HepG2 (cell line): ENCODE results near the gene IL24. TPM values are rescaled to one million over a fixed set of nuclear protein-coding genes. Genes with fewer than 3 reads are reported as not detected.

Experiments
- ATAC-seq: fragments of 200-7000 bp; cut with Tn5 transposase; 3 replicates; pipeline ENCODE4 v1.9.1; 2020; ENCODE audit warnings: mild to moderate bottlenecking, moderate library complexity
- BruUV-seq: library from RNA; stranded (reverse); fragments of 400-500 nt; replicated peaks from 2 replicates; lab custom pipeline; 2021; lab: Mats Ljungman, UMichigan
- CTCF ChIA-PET: fragments of 300-600 bp; formaldehyde crosslinking; extraction: SDS; loops from one replicate; lab custom pipeline; 2021; ENCODE audit warnings: low total read pairs, inconsistent platforms, low intra/inter-chr PET ratio; lab: Yijun Ruan, JAX
- POLR2A ChIA-PET: fragments of 350-600 bp; sonication (Branson Sonifier 250); formaldehyde crosslinking; loops from one replicate; lab custom pipeline; 2020; ENCODE audit warnings: antibody characterized with exemption, inconsistent platforms; lab: Yijun Ruan, JAX
- DNase-seq: peaks from one replicate; pipeline ENCODE4 v3.0.0-alpha.2; 2015; ENCODE audit warnings: low spot score
- FAIRE-seq: peaks from 3 replicates; lab custom pipeline; 2011; peaks lifted over from hg19 to GRCh38; lab: Jason Lieb, UNC
- H2AFZ ChIP-seq: one replicate; pipeline ENCODE4 v1.6.1; 2011; ENCODE audit warnings: low read length, inconsistent platforms
- H3K27ac ChIP-seq: fragments of 300-600 bp; 3 replicates; pipeline ENCODE4 v1.8.0; 2011; ENCODE audit warnings: mixed run types, mild to moderate bottlenecking, mixed read lengths, low read length, inconsistent platforms; ENCODE audit not compliant: insufficient read depth; ENCODE audit errors: extremely low read length
- H3K27me3 ChIP-seq, 2 experiments: fragments of 200-600 bp in 1 of 2; 2 replicates in 1 of 2; 3 replicates in 1 of 2; pipeline versions ENCODE4 v1.6.0 to v1.8.0; 2011; ENCODE audit warnings: low read length in 2 of 2, mild to moderate bottlenecking in 2 of 2, moderate library complexity in 2 of 2, inconsistent platforms in 1 of 2; ENCODE audit not compliant: insufficient read depth in 2 of 2, control insufficient read depth in 1 of 2
- H3K36me3 ChIP-seq, 2 experiments: fragments of 200-600 bp in 1 of 2; replicated peaks in 1 of 2; 2 replicates in 1 of 2; 3 replicates in 1 of 2; pipeline versions ENCODE4 v1.5.1 to v1.8.0; 2011; ENCODE audit warnings: low read length in 2 of 2, inconsistent platforms in 1 of 2; ENCODE audit not compliant: insufficient read depth in 2 of 2, control insufficient read depth in 1 of 2
- H3K4me1 ChIP-seq: 2 replicates; pipeline ENCODE4 v1.5.1; 2012; ENCODE audit warnings: low read length, inconsistent platforms; ENCODE audit not compliant: insufficient read depth
- H3K4me2 ChIP-seq: 2 replicates; pipeline ENCODE4 v1.6.0; 2011; ENCODE audit warnings: low read depth, low read length, inconsistent platforms
- H3K4me3 ChIP-seq, 3 experiments: fragments of 200-600 bp in 1 of 3; sonication (generic), shearing (Covaris generic) in 1 of 3; replicated peaks in 1 of 3; 2 replicates each; pipeline ENCODE4 v1.5.1; 2011 to 2016; ENCODE audit warnings: low read length in 3 of 3, inconsistent platforms in 2 of 3, low read depth in 2 of 3, mild to moderate bottlenecking in 2 of 3, control low read depth in 1 of 3, mixed read lengths in 1 of 3; ENCODE audit not compliant: insufficient read depth in 1 of 3
- H3K79me2 ChIP-seq: one replicate; pipeline ENCODE4 v1.6.1; 2011; ENCODE audit warnings: low read length, inconsistent platforms; ENCODE audit not compliant: insufficient read depth
- H3K9ac ChIP-seq: 2 replicates; pipeline ENCODE4 v1.6.0; 2011; ENCODE audit warnings: mild to moderate bottlenecking, low read depth, low read length, inconsistent platforms; ENCODE audit not compliant: insufficient read depth
- H3K9me3 ChIP-seq: 2 replicates; pipeline ENCODE4 v1.5.1; 2012; ENCODE audit warnings: mild to moderate bottlenecking, low read length
- H4K20me1 ChIP-seq: 2 replicates; pipeline ENCODE4 v1.6.0; 2011; ENCODE audit warnings: inconsistent platforms, mild to moderate bottlenecking, low read length, moderate library complexity; ENCODE audit not compliant: insufficient read depth
- HMGXB3 ChIP-seq: sonication (generic); formaldehyde crosslinking; IDR thresholded peaks from 2 replicates; pipeline ENCODE4 v1.4.0; 2020; ENCODE audit warnings: missing genetic modification reagents, borderline replicate concordance
- HNRNPK ChIP-seq: fragments of 200-400 bp; formaldehyde crosslinking; IDR thresholded peaks from 2 replicates; pipeline ENCODE4 v1.6.1; 2018; ENCODE audit warnings: low read length, low read depth, moderate library complexity, mild to moderate bottlenecking; ENCODE audit not compliant: poor library complexity, severe bottlenecking
- HNRNPLL ChIP-seq: fragments of 200-400 bp; formaldehyde crosslinking; IDR thresholded peaks from 2 replicates; pipeline ENCODE4 v1.6.1; 2017; ENCODE audit warnings: mild to moderate bottlenecking, low read depth, low read length; ENCODE audit not compliant: poor library complexity, severe bottlenecking
- KDM2A ChIP-seq: sonication (generic); formaldehyde crosslinking; IDR thresholded peaks from 2 replicates; pipeline ENCODE4 v1.4.0; 2020; ENCODE audit warnings: low read depth, missing genetic modification reagents, borderline replicate concordance
- SRSF4 ChIP-seq: fragments of 200-400 bp; formaldehyde crosslinking; IDR thresholded peaks from one replicate; pipeline ENCODE4 v1.6.1; 2018; ENCODE audit warnings: mild to moderate bottlenecking, low read depth, low read length, moderate library complexity; ENCODE audit not compliant: poor library complexity, severe bottlenecking
- ZNF34 ChIP-seq: sonication (generic); formaldehyde crosslinking; IDR thresholded peaks from 2 replicates; pipeline ENCODE4 v1.4.0; 2020; ENCODE audit warnings: mild to moderate bottlenecking, missing genetic modification reagents, borderline replicate concordance
- ZNF563 ChIP-seq: sonication (generic); formaldehyde crosslinking; IDR thresholded peaks from 2 replicates; pipeline ENCODE4 v1.8.0; 2022; ENCODE audit warnings: mild to moderate bottlenecking, moderate library complexity, missing genetic modification reagents
- ZNF687 ChIP-seq: sonication (generic); formaldehyde crosslinking; IDR thresholded peaks from 2 replicates; pipeline ENCODE4 v1.5.1; 2020; ENCODE audit warnings: mild to moderate bottlenecking, missing genetic modification reagents, moderate library complexity
- ZNF800 ChIP-seq: sonication (generic); formaldehyde crosslinking; IDR thresholded peaks from 2 replicates; pipeline ENCODE4 v1.4.0; 2020; ENCODE audit warnings: missing genetic modification reagents
- WGBS: methylation state at CpG from one replicate; pipeline ENCODE4 v1.1.6; 2017; ENCODE audit warnings: low lambda C conversion rate; 5-methylcytosine and 5-hydroxymethylcytosine counted together
- in situ Hi-C: cut with HindIII; loops from 2 replicates; pipeline ENCODE4 v1.10.0; 2017; ENCODE audit warnings: low pct_unique_long_range_greater_than_20kb; ENCODE audit not compliant: extremely low pct_ligation_motif_present
- intact Hi-C: fragments of 100-400 bp; cut with micrococcal nuclease; formaldehyde crosslinking; loops from one replicate; pipeline ENCODE4 v1.10.0; 2022; ENCODE audit not compliant: unreplicated experiment
- polyA plus RNA-seq, 8 experiments: library from polyadenylated mRNA; depleted of rRNA in 3 of 8; stranded (reverse) in 7 of 8; unstranded in 1 of 8; fragments of >200 nt; fragmentation: Illumina TruSeq in 4 of 8; extraction: Trizol in 4 of 8; gene quantifications; 2 replicates each; pipeline versions ENCODE4 v1.2.1 to v1.2.3, GENCODE V29; 2011 to 2016; ENCODE audit warnings: low read depth in 4 of 8, missing spikeins in 1 of 8, mixed read lengths in 1 of 8; ENCODE audit not compliant: insufficient read depth in 1 of 8
- total RNA-seq, 5 experiments: library from RNA; depleted of rRNA; stranded (reverse); fragments of >200 nt; fragmentation: Illumina TruSeq; extraction: Trizol; gene quantifications; 2 replicates each; pipeline ENCODE4 v1.2.3, GENCODE V29; 2016; ENCODE audit warnings: low read depth in 1 of 5

The IL24 gene
- total and polyA plus RNA-seq, 2 of the 13 experiments (the other 11 are each of a cell fraction or from before 2014, with no cell fraction given) = not detected

GRCh38 chr1:206909161-206909882 lies 12.1 kb downstream of the IL24 start:
- no peaks in the 10 kb centered on the region for H3K4me1 ChIP-seq
- no peaks in the 10 kb centered on the region for H3K79me2 ChIP-seq
- peaks cover 4 to 38% of the 10 kb centered on the region in 2 experiments; a peak in 4 of 5 replicates for H3K27me3 ChIP-seq
- ChIA-PET POLR2A (no interaction called here), CTCF (no interaction called here)
- H3K36me3 ChIP-seq = no peaks in the 10 kb centered on the region
- DNase-seq (no peak), FAIRE-seq (no peak), ATAC-seq (peak; percentile 65)
- in situ Hi-C loops = loop anchor here (25.0 kb wide), 1 partner anchor 272 kb away; the partner anchor contains the start of gene DYRK3
- 3% methylated on average over 20 of the region's 69 CpGs for WGBS
- H3K9me3 ChIP-seq = no peaks in the 10 kb centered on the region
- no peak overlapping the region for H3K27ac ChIP-seq
- H4K20me1 ChIP-seq = no peaks in the 10 kb centered on the region
- no TSS peak for BruUV-seq
- H3K9ac ChIP-seq = no peak overlapping the region
- intact Hi-C loops = no loop called here
- H3K4me3 ChIP-seq = peak overlapping the region; percentile 40 to 61 (median 42); a peak in 4 of 6 replicates
- H3K4me2 ChIP-seq = peak overlapping the region; percentile 63
- H2AFZ ChIP-seq = no peak overlapping the region
- TF ChIP-seq HMGXB3 = no peak
- TF ChIP-seq ZNF800 = peak; percentile 85
- TF ChIP-seq ZNF563 (CRISPR knock-in tag) = 0 out of 2 replicates have a peak, but pooled peaks have one; percentile 13
- TF ChIP-seq ZNF34 = no peak
- TF ChIP-seq HNRNPK = peak; percentile 20
- no peak for TF ChIP-seq SRSF4
- 0 out of 2 replicates have a peak, but pooled peaks have one; percentile 7 for TF ChIP-seq KDM2A (CRISPR knock-in tag)
- peak; percentile 36 for TF ChIP-seq ZNF687
- peak; percentile 55 for TF ChIP-seq HNRNPLL
